ENCODE measurements around the gene RSRC1. TPM values are rescaled to one million over a fixed set of nuclear protein-coding genes. Genes with fewer than 3 reads are reported as not detected.
"Not testable (repeated sequence)": the region's sequence is repeated elsewhere in the genome, so short reads cannot be mapped to it uniquely, and the experiment has no call there.

Gene RSRC1
- total RNA-seq, 3 donors from 2014 or later = 53.1 to 101 (median 59.3) TPM

DNA sequence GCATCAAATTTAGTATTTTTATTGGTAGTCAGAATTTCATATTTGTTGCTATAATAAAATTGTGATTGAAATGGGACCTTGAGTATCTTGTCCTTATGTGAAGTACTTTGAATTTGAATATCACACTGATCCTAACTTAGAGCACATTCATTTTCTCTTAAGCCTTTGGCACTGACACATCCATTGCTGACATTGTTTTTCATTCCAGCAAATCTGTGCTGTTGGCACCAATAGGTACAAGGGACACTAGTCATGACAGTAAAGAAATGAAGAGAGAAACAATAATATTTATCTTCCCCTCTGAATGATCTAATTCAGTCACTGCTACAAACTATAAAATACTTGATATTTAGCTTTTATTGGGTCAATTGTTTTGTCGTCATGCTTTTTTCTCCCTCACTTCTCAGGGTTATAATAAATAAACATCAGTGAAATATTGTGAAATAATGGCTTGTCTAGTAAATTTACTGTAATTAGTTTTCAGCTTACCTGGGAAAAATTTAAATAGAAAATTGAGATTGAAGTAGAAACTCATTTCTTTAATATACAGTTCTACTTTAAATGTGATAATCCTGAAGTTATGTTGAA lies 294.3 kb downstream of the RSRC1 start:
- DNase-seq (ENCODE audit: low spot score in 2 of 2) = no peak
- TF ChIP-seq, protein P1, sequence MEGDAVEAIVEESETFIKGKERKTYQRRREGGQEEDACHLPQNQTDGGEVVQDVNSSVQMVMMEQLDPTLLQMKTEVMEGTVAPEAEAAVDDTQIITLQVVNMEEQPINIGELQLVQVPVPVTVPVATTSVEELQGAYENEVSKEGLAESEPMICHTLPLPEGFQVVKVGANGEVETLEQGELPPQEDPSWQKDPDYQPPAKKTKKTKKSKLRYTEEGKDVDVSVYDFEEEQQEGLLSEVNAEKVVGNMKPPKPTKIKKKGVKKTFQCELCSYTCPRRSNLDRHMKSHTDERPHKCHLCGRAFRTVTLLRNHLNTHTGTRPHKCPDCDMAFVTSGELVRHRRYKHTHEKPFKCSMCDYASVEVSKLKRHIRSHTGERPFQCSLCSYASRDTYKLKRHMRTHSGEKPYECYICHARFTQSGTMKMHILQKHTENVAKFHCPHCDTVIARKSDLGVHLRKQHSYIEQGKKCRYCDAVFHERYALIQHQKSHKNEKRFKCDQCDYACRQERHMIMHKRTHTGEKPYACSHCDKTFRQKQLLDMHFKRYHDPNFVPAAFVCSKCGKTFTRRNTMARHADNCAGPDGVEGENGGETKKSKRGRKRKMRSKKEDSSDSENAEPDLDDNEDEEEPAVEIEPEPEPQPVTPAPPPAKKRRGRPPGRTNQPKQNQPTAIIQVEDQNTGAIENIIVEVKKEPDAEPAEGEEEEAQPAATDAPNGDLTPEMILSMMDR (IDR thresholded peaks at IDR 0.05) = no peak
- TF ChIP-seq POLR2A (IDR thresholded peaks at IDR 0.05) = no peak
- Histone ChIP-seq H3K36me3 (no peaks in the 10 kb centered on the region), H3K4me3 (no peak overlapping the region), H3K4me1 (no peaks in the 10 kb centered on the region), H3K9me3 (no peaks in the 10 kb centered on the region), H3K27me3 (no peaks in the 10 kb centered on the region), H3K27ac (no peak overlapping the region)
- intact Hi-C loops (cut with DNase I; ENCODE audit: low total_unique reads) = no loop called here

DNA sequence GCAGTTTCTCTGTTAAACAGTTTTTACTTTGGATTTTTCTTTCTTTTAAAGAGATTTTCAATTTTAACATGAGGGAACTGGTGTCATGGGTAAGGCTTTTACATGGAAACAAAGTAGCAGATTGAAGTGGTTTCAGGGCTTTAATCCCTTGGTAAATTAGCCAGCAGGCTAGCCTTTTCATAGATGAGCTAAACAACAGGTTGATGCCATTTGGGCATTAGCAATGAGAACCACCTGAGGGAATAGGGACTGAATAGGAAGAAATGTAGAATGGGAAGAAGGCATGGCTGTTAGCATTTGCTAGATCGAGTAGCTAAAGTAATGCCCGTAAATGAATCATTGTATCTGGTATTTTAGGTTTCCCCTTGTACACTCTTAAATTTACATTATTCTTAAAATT lies 295.6 kb downstream of the RSRC1 start:
- H3K36me3 ChIP-seq = no peaks in the 10 kb centered on the region
- TF ChIP-seq, protein P1 (IDR thresholded peaks at IDR 0.05) = no peak
- no peak for TF ChIP-seq POLR2AphosphoS5 (IDR thresholded peaks at IDR 0.05)
- TF ChIP-seq POLR2A (IDR thresholded peaks at IDR 0.05) = no peak
- no peaks in the 10 kb centered on the region for H3K27me3 ChIP-seq
- DNase-seq (ENCODE audit: low spot score in 2 of 2) = no peak
- H3K4me3 ChIP-seq = no peak overlapping the region
- H3K4me1 ChIP-seq = no peaks in the 10 kb centered on the region
- H3K27ac ChIP-seq = no peak overlapping the region
- intact Hi-C loops (cut with DNase I; ENCODE audit: low total_unique reads) = no loop called here
- H3K9me3 ChIP-seq = no peaks in the 10 kb centered on the region

DNA sequence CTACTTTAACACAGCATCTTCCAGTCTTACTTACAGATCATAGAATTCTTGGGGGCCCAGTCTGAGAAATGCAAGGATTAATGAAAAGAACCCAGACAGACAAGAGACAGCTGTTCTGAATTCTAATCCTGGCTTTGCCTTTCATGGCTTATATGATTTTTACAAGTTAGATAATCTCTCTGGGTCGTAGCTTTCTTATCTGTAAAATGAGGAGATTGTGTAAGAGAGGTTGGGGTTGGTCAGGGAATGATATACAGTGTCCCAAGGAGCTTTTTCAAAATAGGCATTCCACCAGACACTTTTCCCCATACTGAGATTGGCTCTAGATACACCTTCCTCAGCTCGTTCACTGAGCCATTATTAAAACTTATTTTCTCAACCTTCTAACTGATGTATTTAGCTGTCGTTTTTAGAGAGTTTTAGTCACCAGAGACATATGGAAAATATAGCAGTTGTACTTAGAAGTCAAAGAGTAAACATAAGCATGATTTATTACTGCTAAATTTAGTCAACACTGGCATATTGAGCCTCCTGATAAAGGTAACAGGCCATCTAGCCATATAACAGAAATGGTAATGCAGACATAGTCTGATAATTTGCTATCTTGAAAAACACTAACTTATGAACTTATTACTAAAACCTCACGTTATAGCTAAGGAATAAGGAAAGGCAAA lies 298.1 kb downstream of the RSRC1 start:
- H3K4me3 ChIP-seq = no peak overlapping the region
- no peak for DNase-seq (ENCODE audit: low spot score in 2 of 2)
- no peaks in the 10 kb centered on the region for H3K36me3 ChIP-seq
- TF ChIP-seq, protein P1 (IDR thresholded peaks at IDR 0.05) = no peak
- TF ChIP-seq POLR2AphosphoS5 (IDR thresholded peaks at IDR 0.05) (no peak), POLR2A (IDR thresholded peaks at IDR 0.05) (no peak)
- H3K9me3 ChIP-seq = no peaks in the 10 kb centered on the region
- H3K27ac ChIP-seq = no peak overlapping the region
- no peaks in the 10 kb centered on the region for H3K27me3 ChIP-seq
- H3K4me1 ChIP-seq = no peaks in the 10 kb centered on the region
- intact Hi-C loops (cut with DNase I; ENCODE audit: low total_unique reads) = no loop called here

DNA sequence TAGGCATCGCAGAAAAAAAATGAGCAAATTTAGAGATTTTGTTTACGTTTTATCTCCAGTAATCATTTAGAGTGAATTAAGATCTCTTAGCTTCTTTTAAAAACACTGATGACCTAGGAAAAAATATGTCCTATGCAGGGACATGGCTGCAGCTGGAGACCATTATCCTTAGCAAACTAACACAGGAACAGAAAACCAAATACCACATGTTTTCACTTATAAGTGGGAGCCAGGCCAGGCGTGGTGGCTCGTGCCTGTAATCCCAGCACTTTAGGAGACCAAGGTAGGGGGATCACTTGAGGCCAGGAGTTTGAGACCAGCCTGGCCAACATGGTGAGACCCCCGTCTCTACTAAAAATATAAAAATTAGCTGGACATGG lies 298.6 kb downstream of the RSRC1 start:
- H3K4me1 ChIP-seq; H3K27me3 ChIP-seq; H3K36me3 ChIP-seq; H3K4me3 ChIP-seq; H3K27ac ChIP-seq; H3K9me3 ChIP-seq; intact Hi-C loops (cut with DNase I; ENCODE audit: low total_unique reads): not testable (repeated sequence)
- peak in 1 of 2 donors; percentile 16 for DNase-seq (ENCODE audit: low spot score in 2 of 2)

DNA sequence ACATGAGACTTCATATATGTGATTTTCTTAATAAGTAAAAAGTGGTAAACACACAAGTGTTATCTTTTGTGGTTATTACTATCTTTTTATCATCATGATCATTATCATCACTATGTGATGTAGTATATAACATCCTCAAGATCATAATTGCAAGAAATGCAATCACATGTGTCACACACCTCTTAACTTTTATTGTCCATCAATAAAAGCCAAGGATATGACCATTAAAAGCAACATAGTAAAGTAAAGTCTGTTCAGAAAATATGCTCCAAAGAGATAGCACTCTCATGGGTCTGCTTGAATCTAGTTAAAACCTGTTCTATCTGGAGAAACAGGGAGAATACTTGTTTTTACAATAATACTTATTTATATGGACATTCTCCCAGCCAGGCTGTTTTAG lies 308.1 kb downstream of the RSRC1 start:
- intact Hi-C loops (cut with DNase I; ENCODE audit: low total_unique reads) = loop anchor here (5.0 kb wide), 1 partner anchor 381 kb away; no protein-coding TSS in a partner anchor
- no peaks in the 10 kb centered on the region for H3K4me1 ChIP-seq
- no peak overlapping the region for H3K27ac ChIP-seq
- H3K36me3 ChIP-seq = no peaks in the 10 kb centered on the region
- H3K27me3 ChIP-seq = no peaks in the 10 kb centered on the region
- DNase-seq (ENCODE audit: low spot score in 2 of 2) = no peak
- TF ChIP-seq, protein P1 (IDR thresholded peaks at IDR 0.05) = no peak
- no peak for TF ChIP-seq POLR2AphosphoS5 (IDR thresholded peaks at IDR 0.05)
- H3K4me3 ChIP-seq = no peak overlapping the region
- no peaks in the 10 kb centered on the region for H3K9me3 ChIP-seq
